ENCODE data around the gene MYO19.
"Not testable (repeated sequence)": the region's sequence is repeated elsewhere in the genome, so short reads cannot be mapped to it uniquely, and the experiment has no call there.

The MYO19 gene

DNA sequence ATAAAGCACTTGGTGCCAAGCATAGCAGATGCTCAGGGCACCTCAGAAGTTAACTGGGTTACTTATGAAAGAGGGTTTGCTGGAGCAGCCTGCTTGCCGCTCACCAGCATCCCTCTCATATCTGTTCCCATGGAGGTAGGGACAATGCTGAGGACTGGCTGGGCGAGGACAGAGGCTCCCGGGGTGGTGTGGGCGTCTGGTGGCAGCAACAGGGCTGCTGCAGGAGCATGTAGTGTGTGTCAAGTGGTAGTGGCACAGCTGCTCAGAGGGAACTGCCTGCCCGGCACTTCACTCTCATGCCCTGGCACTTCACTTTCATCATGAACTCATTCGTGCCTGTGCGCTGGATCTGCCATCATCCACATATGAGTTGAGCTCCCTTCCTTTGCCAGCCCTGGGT lies 75.1 kb downstream of the MYO19 start:
- DNase-seq, result no peak

DNA sequence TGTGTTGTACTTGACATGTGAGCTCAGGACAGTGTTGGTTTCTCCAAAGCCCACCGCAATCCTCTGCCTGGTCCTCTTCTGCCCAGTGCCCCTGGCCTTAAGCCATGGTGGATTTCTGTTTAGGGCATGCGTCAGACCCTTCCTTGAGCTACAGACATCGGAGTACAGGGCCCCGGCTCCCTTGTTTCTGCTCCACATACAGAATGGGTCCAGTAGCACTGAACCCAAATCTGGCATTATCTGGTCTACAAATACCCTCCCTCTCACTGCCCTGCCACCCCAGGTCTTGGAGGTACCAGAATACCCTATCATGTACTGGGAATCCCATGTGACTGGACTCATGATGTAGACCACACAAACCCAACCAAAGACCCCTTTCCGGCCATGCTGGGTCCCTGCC lies 75.6 kb downstream of the MYO19 start:
- DNase-seq, result no peak

DNA sequence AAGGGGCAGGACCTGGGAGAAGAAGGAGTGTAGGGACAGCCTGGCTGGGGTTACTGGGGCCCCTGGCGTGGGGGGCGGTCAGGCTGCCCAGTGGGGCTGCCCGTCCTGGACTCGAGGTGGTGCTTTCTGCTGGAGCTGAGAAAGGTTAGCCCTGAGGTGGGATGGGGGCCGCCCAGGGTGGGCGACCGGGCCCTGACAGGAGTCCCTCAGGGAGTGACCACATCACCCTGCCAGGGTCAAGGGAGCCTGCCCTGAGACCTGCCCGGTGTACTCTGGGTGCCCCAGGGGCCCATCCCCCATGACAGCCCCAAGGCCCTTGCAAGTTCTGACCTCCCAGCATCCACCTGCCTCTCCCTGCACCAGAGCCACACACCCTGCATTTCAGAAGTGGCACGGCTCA lies 77.0 kb downstream of the MYO19 start:
- not testable (repeated sequence) for DNase-seq

DNA sequence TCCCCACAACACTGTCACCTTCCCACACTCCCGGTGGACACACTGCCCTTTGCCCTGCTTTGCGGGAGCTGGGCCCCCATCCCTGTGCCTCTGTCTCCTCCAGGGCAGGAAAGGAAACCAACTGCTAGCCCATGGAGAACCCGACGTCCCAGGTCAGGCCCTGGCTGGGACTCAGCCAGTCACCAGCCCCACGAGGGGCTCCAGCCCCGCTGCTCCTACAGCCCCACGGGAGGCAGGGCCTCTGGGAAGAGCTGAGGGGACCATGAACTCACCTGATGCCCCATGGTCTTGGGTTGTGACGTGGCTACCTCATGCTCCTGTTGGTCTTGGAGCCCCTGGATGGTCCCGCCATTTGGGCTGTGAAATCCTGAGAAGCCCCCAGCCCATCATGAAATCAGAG lies 81.8 kb downstream of the MYO19 start:
- DNase-seq, result not testable (repeated sequence)

DNA sequence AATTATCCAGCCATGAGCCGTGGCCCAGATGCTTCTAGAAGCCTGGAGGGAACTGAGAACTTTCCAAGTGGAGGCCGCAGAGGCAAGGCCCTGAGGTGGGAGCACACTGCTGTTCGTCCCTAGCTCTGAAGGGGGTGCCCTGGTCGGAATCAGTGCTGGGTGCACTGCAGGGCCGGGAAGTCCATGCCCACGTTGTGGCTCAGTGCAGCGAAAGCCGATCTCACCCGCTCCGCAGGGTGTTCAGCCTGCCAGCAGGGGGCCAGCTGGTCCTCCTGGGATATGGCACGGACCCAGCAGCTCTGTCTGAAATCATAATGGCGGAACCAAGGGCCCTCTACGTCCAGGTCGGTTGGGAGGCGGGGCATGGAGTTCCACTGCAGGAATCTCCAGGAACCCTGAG lies 84.7 kb downstream of the MYO19 start:
- DNase-seq, result not testable (repeated sequence)

Data from NCI-H510A treated with DMSO at 0.1 percent for 48 hours (cell line).